VCaP (cell line): ENCODE data around the gene SNX27.

ENCODE experiments used
- H3K27ac ChIP-seq: fragments of 450-650 bp; 2 replicates; pipeline ENCODE4 v1.5.1; 2017
- CTCF ChIP-seq: fragments of 450-650 bp; conservative IDR thresholded peaks from 2 replicates; pipeline ENCODE4 v1.5.1; 2017; ENCODE audit warnings: mild to moderate bottlenecking, moderate library complexity

Gene SNX27

GRCh38 chr1:151713874-151714273 is 102.0 kb downstream of the SNX27 start:
- H3K27ac ChIP-seq = no peak overlapping the region; the same call in 1 of the 2 replicates

GRCh38 chr1:151714820-151715725 is 103.2 kb downstream of the SNX27 start:
- TF ChIP-seq CTCF = no peak
- H3K27ac ChIP-seq = no peak overlapping the region

More at GRCh38 chr1:151713874-151714273, 102.0 kb downstream of the SNX27 start:
- no peak for TF ChIP-seq CTCF

GRCh38 chr1:151715726-151716404 is 104.0 kb downstream of the SNX27 start:
- no peak overlapping the region for H3K27ac ChIP-seq
- TF ChIP-seq CTCF = no peak

GRCh38 chr1:151716405-151716762 is 104.5 kb downstream of the SNX27 start:
- TF ChIP-seq CTCF = no peak
- H3K27ac ChIP-seq = no peak overlapping the region

GRCh38 chr1:151716771-151717631 is 105.2 kb downstream of the SNX27 start, which contains the start of gene CELF3:
CELF3 (minus strand) TSS chr1:151716803; CDS start chr1:151716020, 783 bp downstream.
- no peak for TF ChIP-seq CTCF
- no peak within 1 kb of the TSS for H3K27ac ChIP-seq

- TF ChIP-seq CTCF = no peak
- H3K27ac ChIP-seq = no peak overlapping the region
These were observed 106.2 kb downstream of the SNX27 start for GRCh38 chr1:151718011-151718431.
